ENCODE results near the gene LYST.

Gene LYST

GRCh38 chr1:235714205-235714897 is 152.4 kb downstream of the LYST start:
- no peak for DNase-seq (ENCODE audit: low read depth in 2 of 2)

- no peak for DNase-seq (ENCODE audit: low read depth in 2 of 2)
Measured at GRCh38 chr1:235712812-235713211, 153.9 kb downstream of the LYST start.

GRCh38 chr1:235710687-235711086 is 156.0 kb downstream of the LYST start:
- DNase-seq (ENCODE audit: low read depth in 2 of 2): no peak

- no peak for DNase-seq (ENCODE audit: low read depth in 2 of 2)
Measured at GRCh38 chr1:235709018-235709417, 157.7 kb downstream of the LYST start.

- no peak for DNase-seq (ENCODE audit: low read depth in 2 of 2)
Measured at GRCh38 chr1:235708390-235708962, 158.2 kb downstream of the LYST start.

- no peak for DNase-seq (ENCODE audit: low read depth in 2 of 2)
Measured at GRCh38 chr1:235703506-235703905, 163.2 kb downstream of the LYST start.

- no peak for DNase-seq (ENCODE audit: low read depth in 2 of 2)
Measured at GRCh38 chr1:235702412-235702811, 164.3 kb downstream of the LYST start.

GRCh38 chr1:235697508-235697907 is 169.2 kb downstream of the LYST start:
- no peak for DNase-seq (ENCODE audit: low read depth in 2 of 2)

GRCh38 chr1:235689356-235689755 is 177.3 kb downstream of the LYST start:
- DNase-seq (ENCODE audit: low read depth in 2 of 2): no peak

GRCh38 chr1:235688096-235688495 is 178.6 kb downstream of the LYST start:
- no peak for DNase-seq (ENCODE audit: low read depth in 2 of 2)

- DNase-seq (ENCODE audit: low read depth in 2 of 2): no peak
Measured at GRCh38 chr1:235683653-235684052, 183.1 kb downstream of the LYST start.

GRCh38 chr1:235682216-235682615 is 184.5 kb downstream of the LYST start:
- no peak for DNase-seq (ENCODE audit: low read depth in 2 of 2)

GRCh38 chr1:235679644-235680043 is 187.1 kb downstream of the LYST start:
- DNase-seq (ENCODE audit: low read depth in 2 of 2): no peak

- no peak for DNase-seq (ENCODE audit: low read depth in 2 of 2)
Measured at GRCh38 chr1:235679005-235679404, 187.7 kb downstream of the LYST start.

GRCh38 chr1:235675152-235675890 is 191.4 kb downstream of the LYST start:
- DNase-seq (ENCODE audit: low read depth in 2 of 2): no peak

GRCh38 chr1:235673981-235674380 is 192.7 kb downstream of the LYST start:
- no peak for DNase-seq (ENCODE audit: low read depth in 2 of 2)

- no peak for DNase-seq (ENCODE audit: low read depth in 2 of 2)
Measured at GRCh38 chr1:235671992-235672391, 194.7 kb downstream of the LYST start.

- DNase-seq (ENCODE audit: low read depth in 2 of 2): no peak
Measured at GRCh38 chr1:235670157-235670776, 196.4 kb downstream of the LYST start.

- no peak for DNase-seq (ENCODE audit: low read depth in 2 of 2)
Measured at GRCh38 chr1:235669277-235669676, 197.4 kb downstream of the LYST start.

- DNase-seq (ENCODE audit: low read depth in 2 of 2): no peak
Measured at GRCh38 chr1:235663628-235664027, 203.1 kb downstream of the LYST start.

GRCh38 chr1:235661568-235661967 is 205.1 kb downstream of the LYST start:
- no peak for DNase-seq (ENCODE audit: low read depth in 2 of 2)

- no peak for DNase-seq (ENCODE audit: low read depth in 2 of 2)
Measured at GRCh38 chr1:235659186-235659771, 207.4 kb downstream of the LYST start.
